ENCODE data around the gene NIN. TPM values are rescaled to one million over a fixed set of nuclear protein-coding genes. Genes with fewer than 3 reads are reported as not detected.

Gene NIN
- total and polyA plus RNA-seq, 7 donors: 7.3 to 47.7 (median 24.3) TPM

GRCh38 chr14:50678163-50678562, 152.8 kb downstream of the NIN start:
- H3K27ac ChIP-seq: no peak overlapping the region
- intact Hi-C loops (cut with DNase I): no loop called here
- H3K9me3 ChIP-seq: no peaks in the 10 kb centered on the region
- H3K36me3 ChIP-seq (ENCODE audit: insufficient read depth in 1 of 2, low read depth in 1 of 2): no peaks in the 10 kb centered on the region
- TF ChIP-seq CTCF (IDR thresholded peaks at IDR 0.05): no peak
- no peaks in the 10 kb centered on the region for H3K4me1 ChIP-seq
- WGBS, 3 donors: 69 to 72% (median 71%) methylated on average over 5 of the region's 5 CpGs
- DNase-seq (no peak), ATAC-seq (no peak)
- no peaks in the 10 kb centered on the region for H3K27me3 ChIP-seq (ENCODE audit: insufficient read depth in 3 of 3, low read length in 2 of 3)
- no peak overlapping the region for H3K4me3 ChIP-seq

GRCh38 chr14:50677527-50678063, 153.4 kb downstream of the NIN start:
- no peaks in the 10 kb centered on the region for H3K4me1 ChIP-seq
- intact Hi-C loops (cut with DNase I): no loop called here
- no peak for TF ChIP-seq CTCF (IDR thresholded peaks at IDR 0.05)
- no peak for ATAC-seq
- DNase-seq: no peak
- H3K27ac ChIP-seq: no peak overlapping the region
- no peaks in the 10 kb centered on the region for H3K36me3 ChIP-seq (ENCODE audit: insufficient read depth in 1 of 2, low read depth in 1 of 2)
- H3K27me3 ChIP-seq (ENCODE audit: insufficient read depth in 3 of 3, low read length in 2 of 3): no peaks in the 10 kb centered on the region
- H3K4me3 ChIP-seq: no peak overlapping the region
- no peaks in the 10 kb centered on the region for H3K9me3 ChIP-seq
- 36 to 53% (median 41%) methylated on average over 5 of the region's 5 CpGs for WGBS, 3 donors

- no peak for TF ChIP-seq CTCF (IDR thresholded peaks at IDR 0.05)
- no peak for ATAC-seq
- WGBS, 3 donors: 82 to 86% (median 86%) methylated on average over 7 of the region's 7 CpGs
Measured at GRCh38 chr14:50676814-50677516, 154.0 kb downstream of the NIN start.

GRCh38 chr14:50675597-50675996, 155.4 kb downstream of the NIN start:
- TF ChIP-seq CTCF (IDR thresholded peaks at IDR 0.05): no peak
- H3K27ac ChIP-seq: no peak overlapping the region
- H3K36me3 ChIP-seq (ENCODE audit: insufficient read depth in 1 of 2, low read depth in 1 of 2): no peaks in the 10 kb centered on the region
- intact Hi-C loops (cut with DNase I): no loop called here
- ATAC-seq (no peak), DNase-seq (no peak)
- no peaks in the 10 kb centered on the region for H3K4me1 ChIP-seq
- no peaks in the 10 kb centered on the region for H3K9me3 ChIP-seq
- WGBS, 3 donors: 70 to 77% (median 75%) methylated on average over 2 of the region's 2 CpGs
- H3K27me3 ChIP-seq (ENCODE audit: insufficient read depth in 3 of 3, low read length in 2 of 3): no peaks in the 10 kb centered on the region
- no peak overlapping the region for H3K4me3 ChIP-seq

More at GRCh38 chr14:50676814-50677516, 154.0 kb downstream of the NIN start:
- H3K4me1 ChIP-seq: no peaks in the 10 kb centered on the region
- intact Hi-C loops (cut with DNase I): no loop called here
- no peaks in the 10 kb centered on the region for H3K27me3 ChIP-seq (ENCODE audit: insufficient read depth in 3 of 3, low read length in 2 of 3)
- no peaks in the 10 kb centered on the region for H3K9me3 ChIP-seq
- no peak overlapping the region for H3K4me3 ChIP-seq
- DNase-seq: no peak
- no peak overlapping the region for H3K27ac ChIP-seq
- no peaks in the 10 kb centered on the region for H3K36me3 ChIP-seq (ENCODE audit: insufficient read depth in 1 of 2, low read depth in 1 of 2)

GRCh38 chr14:50670866-50671256, 160.1 kb downstream of the NIN start:
- 85 to 93% (median 92%) methylated on average over 6 of the region's 6 CpGs for WGBS, 3 donors
- Histone ChIP-seq H3K9me3 (no peaks in the 10 kb centered on the region), H3K36me3 (ENCODE audit: insufficient read depth in 1 of 2, low read depth in 1 of 2) (no peaks in the 10 kb centered on the region), H3K27me3 (ENCODE audit: insufficient read depth in 3 of 3, low read length in 2 of 3) (no peaks in the 10 kb centered on the region), H3K4me3 (no peak overlapping the region), H3K27ac (no peak overlapping the region), H3K4me1 (peaks cover 6% of the 10 kb centered on the region)
- no peak for ATAC-seq
- DNase-seq: no peak
- intact Hi-C loops (cut with DNase I): no loop called here
- no peak for TF ChIP-seq CTCF (IDR thresholded peaks at IDR 0.05)

Data from psoas muscle (tissue), 8 donors.